Anterior cingulate cortex (tissue), 58 donors: ENCODE data around the gene TMEM175.
A peak's percentile ranks its signal among the peaks of the same experiment; 100 is the strongest.

ENCODE experiments used
- DNase-seq, 58 donors: peaks; one replicate each; lab custom pipeline; 2025; lab: John Stamatoyannopoulos, UW

TMEM175 gene

GRCh38 chr4:898123-898522, 34.1 kb upstream of the TMEM175 start:
- DNase-seq, result no peak

DNA sequence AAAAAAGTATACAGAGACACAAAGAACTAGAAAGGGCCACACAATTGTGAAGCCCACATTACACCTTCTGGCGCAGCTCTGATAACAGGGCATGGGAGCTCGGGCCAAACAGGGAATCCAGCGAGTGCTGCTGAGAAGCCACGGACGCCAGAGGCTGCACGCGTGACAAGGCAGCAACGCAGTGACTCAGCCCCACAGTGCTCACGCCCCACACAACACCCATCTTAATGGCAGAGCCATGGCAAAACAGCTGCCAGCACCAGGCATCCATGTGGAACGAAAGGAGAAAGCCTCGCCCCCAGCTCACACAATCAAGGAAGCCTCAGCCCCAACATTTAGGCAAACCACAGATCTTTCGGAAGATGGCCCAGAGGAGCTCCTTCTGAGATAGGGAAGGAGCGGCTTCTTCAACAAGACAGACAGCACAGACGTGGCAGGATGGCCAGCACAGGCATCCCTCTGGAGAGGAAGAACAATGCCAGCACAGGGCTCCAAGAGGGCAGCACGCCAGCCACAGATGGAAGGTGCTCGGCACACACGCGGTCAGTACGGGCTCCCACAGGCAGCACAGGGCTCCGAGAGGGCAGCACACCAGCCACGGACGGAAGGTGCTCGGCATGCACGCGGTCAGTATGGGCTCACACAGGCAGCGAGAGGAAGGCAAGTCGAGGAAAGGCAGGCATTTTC, 33.2 kb upstream of the TMEM175 start:
- DNase-seq, result peak in 12 of 58 donors; percentile 5 to 49 (median 27)

- no peak for DNase-seq
Observed at GRCh38 chr4:899556-899906, 32.7 kb upstream of the TMEM175 start.

GRCh38 chr4:900073-900472, 32.2 kb upstream of the TMEM175 start:
- DNase-seq, result no peak

- DNase-seq, result no peak
Observed at GRCh38 chr4:900721-901120, 31.5 kb upstream of the TMEM175 start.

- no peak for DNase-seq
Observed at GRCh38 chr4:901192-901910, 30.9 kb upstream of the TMEM175 start.

GRCh38 chr4:903066-904046, 28.9 kb upstream of the TMEM175 start:
- no peak for DNase-seq

- no peak for DNase-seq
Observed at GRCh38 chr4:905485-906338, 26.5 kb upstream of the TMEM175 start.

DNA sequence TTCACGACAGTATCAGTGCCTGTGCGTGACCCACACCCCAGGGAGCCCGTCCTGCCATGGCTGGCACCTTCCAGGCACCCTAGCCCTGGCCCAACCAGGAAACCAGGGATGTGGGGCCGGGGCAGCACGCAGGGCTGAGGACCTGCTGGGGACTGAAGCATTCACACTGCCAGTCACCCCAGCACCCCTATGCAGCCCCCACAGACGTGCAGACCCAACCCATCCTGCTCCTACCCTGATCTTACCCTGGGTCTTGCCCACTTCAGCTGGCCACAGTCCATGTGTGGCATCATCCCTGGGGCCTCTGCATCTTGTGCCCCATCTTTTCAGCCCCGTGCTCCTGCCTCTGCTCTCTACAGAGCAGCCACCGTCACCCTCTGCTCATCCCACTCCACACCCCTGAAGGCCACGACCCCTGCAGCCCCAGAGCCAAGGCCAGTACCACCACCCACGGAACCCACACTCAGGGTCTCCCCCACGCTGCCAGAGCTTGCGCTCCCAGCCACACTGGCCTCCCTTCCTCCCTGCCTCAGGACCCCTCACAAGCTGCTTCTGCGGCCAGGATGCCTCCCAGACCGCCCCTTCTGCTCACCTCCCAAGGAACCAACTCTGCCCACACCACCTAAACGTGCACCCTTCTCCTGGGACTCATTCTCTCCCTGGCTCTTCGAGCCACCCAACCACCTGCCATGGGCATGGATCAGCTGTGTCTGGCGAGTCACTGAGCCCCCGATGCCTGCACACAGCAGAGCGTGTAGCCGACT, 25.7 kb upstream of the TMEM175 start:
- no peak for DNase-seq

DNA sequence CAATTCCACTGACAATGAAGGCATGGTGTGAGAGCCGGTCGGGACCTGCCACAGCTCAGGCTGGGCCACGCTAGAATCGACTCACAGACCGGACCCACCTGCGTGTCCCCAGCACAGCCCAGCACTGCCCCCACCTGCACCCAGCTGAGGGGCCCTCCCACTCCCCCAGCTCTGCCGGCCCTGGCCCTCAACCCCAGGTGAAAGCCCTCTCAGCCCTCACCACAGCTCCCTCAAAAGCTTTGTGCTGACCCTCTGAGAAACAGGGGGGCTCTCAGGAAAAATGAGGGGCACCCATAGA, 25.2 kb upstream of the TMEM175 start:
- DNase-seq, result no peak

- no peak for DNase-seq
Observed at GRCh38 chr4:907691-908425, 24.4 kb upstream of the TMEM175 start.

DNA sequence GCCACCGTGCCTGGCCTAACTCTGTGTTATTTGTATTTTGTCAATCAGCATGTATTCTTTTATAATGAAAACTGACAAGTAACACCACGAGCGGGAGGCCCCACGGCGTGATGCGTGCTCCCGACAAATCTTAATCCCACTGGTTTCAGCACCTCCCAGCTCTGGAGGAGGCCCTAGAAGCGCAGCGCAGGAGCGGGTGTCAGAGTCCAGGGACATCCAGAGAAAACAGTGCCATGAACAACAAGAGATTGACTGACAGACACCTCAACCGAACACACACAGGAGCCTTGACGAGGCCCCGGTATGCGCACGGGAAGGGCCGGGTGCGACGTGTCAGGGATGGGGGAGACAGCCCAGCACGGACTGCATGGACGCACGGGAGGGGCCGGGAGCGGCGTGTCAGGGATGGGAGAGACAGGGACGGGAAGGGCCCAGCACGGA, 23.1 kb upstream of the TMEM175 start:
- no peak for DNase-seq

GRCh38 chr4:909821-910220, 22.4 kb upstream of the TMEM175 start:
- DNase-seq, result no peak

GRCh38 chr4:910366-911091, 21.7 kb upstream of the TMEM175 start:
- DNase-seq, result no peak

DNA sequence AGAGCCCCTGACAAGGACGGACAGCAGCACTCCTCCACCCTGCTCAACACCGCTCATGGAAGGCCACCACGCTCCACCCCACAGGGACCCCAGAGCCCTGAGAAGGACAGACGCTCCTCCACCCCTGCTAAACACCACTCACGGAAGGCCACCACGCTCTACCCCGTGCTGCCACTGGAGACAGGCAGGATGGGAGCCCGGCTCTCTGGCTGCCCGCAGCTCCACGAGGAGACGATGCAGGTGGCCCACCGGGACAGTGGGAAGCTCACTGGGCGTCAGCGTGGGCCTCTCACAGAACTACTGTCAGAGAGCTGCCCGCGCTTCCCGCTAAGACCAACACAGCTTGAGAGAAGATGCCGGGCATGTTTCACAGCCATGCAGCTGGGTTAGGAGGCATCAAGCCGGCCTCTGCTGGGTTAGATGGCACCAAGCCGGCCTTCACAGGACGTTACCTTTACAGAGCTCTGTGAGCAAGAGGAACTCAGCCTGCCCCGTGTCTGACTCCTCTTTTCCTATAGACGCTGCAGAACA, 21.0 kb upstream of the TMEM175 start:
- DNase-seq, result no peak

- no peak for DNase-seq
Observed at GRCh38 chr4:911871-912490, 20.3 kb upstream of the TMEM175 start.

GRCh38 chr4:912548-913279, 19.5 kb upstream of the TMEM175 start:
- DNase-seq, result peak in 12 of 58 donors; percentile 11 to 58 (median 26)
